ACC112 (cell line): Measurements from ENCODE around the gene SLC16A7.

ENCODE experiments used
- H2AFZ ChIP-seq: fragments of 200-600 bp; sonication (generic); one replicate; pipeline ENCODE4 v1.6.0; 2017; ENCODE audit warnings: antibody characterized with exemption, low read length; ENCODE audit not compliant: unreplicated experiment
- H3K27ac ChIP-seq: fragments of 200-600 bp; sonication (generic); 2 replicates; pipeline ENCODE4 v1.5.1; 2014; ENCODE audit warnings: low read depth, mild to moderate bottlenecking, antibody characterized with exemption, low read length, moderate library complexity
- H3K27me3 ChIP-seq: fragments of 200-600 bp; sonication (generic); 2 replicates; pipeline ENCODE4 v1.6.1; 2014; ENCODE audit warnings: mild to moderate bottlenecking, antibody characterized with exemption, low read length, moderate library complexity, mixed read lengths; ENCODE audit not compliant: insufficient read depth
- H3K36me3 ChIP-seq: fragments of 200-600 bp; sonication (generic); 2 replicates; pipeline ENCODE4 v1.6.1; 2016; ENCODE audit warnings: mild to moderate bottlenecking, antibody characterized with exemption, low read length, moderate library complexity, mixed read lengths; ENCODE audit not compliant: insufficient read depth
- H3K4me1 ChIP-seq: fragments of 200-600 bp; sonication (generic); one replicate; pipeline ENCODE4 v1.6.1; 2016; ENCODE audit warnings: low read length, mixed read lengths; ENCODE audit not compliant: insufficient read depth, unreplicated experiment, control insufficient read depth
- H3K4me3 ChIP-seq: fragments of 200-600 bp; sonication (generic); 2 replicates; pipeline ENCODE4 v1.5.1; 2014; ENCODE audit warnings: mild to moderate bottlenecking, low read depth, low read length
- H3K79me2 ChIP-seq: fragments of 200-600 bp; sonication (generic); one replicate; pipeline ENCODE4 v1.6.0; 2016; ENCODE audit warnings: low read length; ENCODE audit not compliant: control insufficient read depth, unreplicated experiment, insufficient read depth

The SLC16A7 gene

GRCh38 chr12:59665701-59666100 lies 69.9 kb downstream of the SLC16A7 start:
- Histone ChIP-seq H3K27ac (no peak overlapping the region), H3K36me3 (no peaks in the 10 kb centered on the region), H2AFZ (no peak overlapping the region), H3K27me3 (no peaks in the 10 kb centered on the region), H3K4me3 (no peak overlapping the region), H3K79me2 (no peaks in the 10 kb centered on the region), H3K4me1 (no peaks in the 10 kb centered on the region)

- no peaks in the 10 kb centered on the region for H3K79me2 ChIP-seq
- no peaks in the 10 kb centered on the region for H3K27me3 ChIP-seq
- H2AFZ ChIP-seq: no peak overlapping the region
- no peak overlapping the region for H3K27ac ChIP-seq
- H3K36me3 ChIP-seq: no peaks in the 10 kb centered on the region
- no peak overlapping the region for H3K4me3 ChIP-seq
- H3K4me1 ChIP-seq: no peaks in the 10 kb centered on the region
Observed at GRCh38 chr12:59668674-59669073, 72.8 kb downstream of the SLC16A7 start.

DNA sequence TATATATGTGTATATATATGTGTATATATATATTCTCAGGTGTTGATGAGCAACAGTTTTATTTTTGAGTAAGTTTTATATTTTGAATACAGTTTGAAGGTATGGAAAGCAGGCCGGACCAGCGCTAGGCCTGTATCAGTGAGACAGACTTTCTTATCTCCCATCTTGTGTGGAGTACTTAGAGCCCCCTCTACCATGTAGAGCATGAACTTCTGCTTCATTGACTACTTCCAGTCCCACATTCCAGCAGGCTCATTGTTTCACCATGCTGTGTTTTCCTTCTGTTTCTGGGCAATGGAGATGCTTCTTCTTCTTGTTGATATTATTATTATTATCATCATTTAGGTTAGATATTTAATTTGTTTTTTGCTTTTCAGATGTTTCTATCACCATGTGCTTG lies 76.4 kb downstream of the SLC16A7 start:
- Histone ChIP-seq H3K36me3 (no peaks in the 10 kb centered on the region; the same call in 1 of the 2 replicates), H3K4me3 (no peak overlapping the region), H3K79me2 (no peaks in the 10 kb centered on the region), H2AFZ (no peak overlapping the region), H3K4me1 (no peaks in the 10 kb centered on the region), H3K27me3 (no peaks in the 10 kb centered on the region), H3K27ac (no peak overlapping the region)

DNA sequence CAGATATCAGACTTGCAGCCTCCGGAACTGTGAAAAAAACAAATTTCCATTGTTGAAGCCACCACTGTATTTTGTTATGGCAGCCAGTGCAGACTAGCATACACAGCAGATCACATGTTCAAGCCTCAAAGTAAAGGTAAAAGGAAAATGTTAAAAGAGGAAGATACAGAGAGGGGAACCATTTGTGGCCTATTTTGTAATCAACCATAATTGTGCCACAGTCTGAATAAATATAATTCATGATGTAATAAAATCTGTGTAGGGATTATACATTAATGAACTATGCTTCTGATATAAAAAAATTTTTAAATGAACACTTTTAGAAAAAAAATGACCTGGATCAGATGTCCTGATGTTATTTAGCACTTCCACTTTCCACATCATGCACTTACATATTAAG lies 79.6 kb downstream of the SLC16A7 start:
- Histone ChIP-seq H3K27me3 (no peaks in the 10 kb centered on the region), H2AFZ (no peak overlapping the region), H3K4me3 (no peak overlapping the region), H3K79me2 (no peaks in the 10 kb centered on the region), H3K4me1 (no peaks in the 10 kb centered on the region), H3K27ac (no peak overlapping the region), H3K36me3 (peaks cover 3% of the 10 kb centered on the region)

DNA sequence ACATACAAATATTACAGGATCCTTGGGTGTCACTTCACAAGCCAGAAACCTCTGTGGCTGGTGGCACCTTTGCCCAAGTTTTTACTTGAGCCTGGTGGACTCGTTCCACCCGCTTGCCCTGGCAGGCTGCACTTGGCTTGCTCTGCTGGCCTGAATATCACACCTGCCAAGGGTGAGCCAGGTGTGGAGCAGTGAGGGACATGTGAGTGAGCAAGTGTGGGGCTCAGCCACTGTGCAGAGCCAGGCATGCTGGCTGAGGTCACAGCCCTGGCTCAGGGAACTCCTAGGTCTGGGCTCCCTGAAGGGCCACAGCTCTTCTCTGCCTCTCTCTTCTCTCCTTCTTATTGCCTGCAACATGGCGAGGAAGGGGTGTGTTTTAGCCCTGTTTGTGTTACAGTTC lies 82.0 kb downstream of the SLC16A7 start:
- no peaks in the 10 kb centered on the region for H3K27me3 ChIP-seq
- H3K79me2 ChIP-seq: no peaks in the 10 kb centered on the region
- no peak overlapping the region for H3K27ac ChIP-seq
- H2AFZ ChIP-seq: no peak overlapping the region
- H3K36me3 ChIP-seq: peaks cover 3% of the 10 kb centered on the region
- no peaks in the 10 kb centered on the region for H3K4me1 ChIP-seq
- no peak overlapping the region for H3K4me3 ChIP-seq

GRCh38 chr12:59678759-59679411 lies 83.1 kb downstream of the SLC16A7 start:
- H3K36me3 ChIP-seq: peaks cover 3% of the 10 kb centered on the region
- H3K4me1 ChIP-seq: no peaks in the 10 kb centered on the region
- H3K4me3 ChIP-seq: no peak overlapping the region
- no peaks in the 10 kb centered on the region for H3K27me3 ChIP-seq
- no peak overlapping the region for H2AFZ ChIP-seq
- no peaks in the 10 kb centered on the region for H3K79me2 ChIP-seq
- no peak overlapping the region for H3K27ac ChIP-seq

DNA sequence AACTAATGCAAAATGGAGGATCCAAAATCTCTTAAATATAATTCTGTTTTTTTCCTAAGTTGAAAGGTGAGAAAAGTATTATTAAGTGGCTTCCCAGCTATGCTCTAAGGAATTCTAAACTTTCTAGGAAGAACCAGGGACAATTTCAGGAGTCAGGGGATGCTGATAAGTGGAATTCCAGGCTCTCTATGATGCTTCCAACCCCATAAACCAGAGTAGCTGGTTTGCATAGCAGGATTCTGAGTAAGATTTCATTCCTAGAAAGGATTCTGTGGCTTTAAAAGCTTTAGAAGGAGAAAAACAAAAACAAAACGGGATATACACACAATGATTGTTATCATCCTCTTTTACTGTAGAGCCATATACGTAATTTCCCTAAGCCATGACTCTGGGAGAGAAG lies 93.9 kb downstream of the SLC16A7 start:
- Histone ChIP-seq H3K4me1 (no peaks in the 10 kb centered on the region), H3K27ac (no peak overlapping the region), H3K27me3 (no peaks in the 10 kb centered on the region), H2AFZ (no peak overlapping the region), H3K4me3 (no peak overlapping the region), H3K79me2 (no peaks in the 10 kb centered on the region), H3K36me3 (no peaks in the 10 kb centered on the region)

DNA sequence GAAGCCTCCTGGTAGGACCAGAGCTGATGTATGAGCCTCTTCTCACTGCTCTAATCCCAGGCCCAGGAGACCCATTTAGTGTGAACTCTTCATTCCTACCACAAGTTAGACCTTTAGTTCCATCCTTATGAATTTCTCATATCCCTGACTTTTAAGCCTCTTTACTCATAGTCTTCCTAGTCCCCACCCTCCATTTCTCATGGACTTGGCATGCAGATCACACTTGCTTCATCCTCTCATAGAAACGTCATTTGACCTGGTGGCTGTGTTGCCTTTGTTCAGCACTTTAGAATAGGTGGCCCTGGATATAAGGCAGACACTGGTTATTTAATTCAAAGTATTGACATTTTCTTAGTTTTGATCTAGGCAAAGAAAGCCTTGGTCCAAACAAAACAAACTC lies 99.5 kb downstream of the SLC16A7 start:
- Histone ChIP-seq H3K79me2 (no peaks in the 10 kb centered on the region), H3K4me1 (peaks cover 27% of the 10 kb centered on the region), H3K27ac (peak overlapping the region; percentile 39), H3K27me3 (no peaks in the 10 kb centered on the region), H3K4me3 (no peak overlapping the region), H3K36me3 (no peaks in the 10 kb centered on the region), H2AFZ (no peak overlapping the region)

GRCh38 chr12:59698600-59698999 lies 102.8 kb downstream of the SLC16A7 start:
- H3K36me3 ChIP-seq: no peaks in the 10 kb centered on the region
- peaks cover 27% of the 10 kb centered on the region for H3K4me1 ChIP-seq
- no peak overlapping the region for H3K4me3 ChIP-seq
- no peaks in the 10 kb centered on the region for H3K27me3 ChIP-seq
- no peaks in the 10 kb centered on the region for H3K79me2 ChIP-seq
- peak overlapping the region; percentile 64 for H2AFZ ChIP-seq
- H3K27ac ChIP-seq: peak overlapping the region; percentile 93

DNA sequence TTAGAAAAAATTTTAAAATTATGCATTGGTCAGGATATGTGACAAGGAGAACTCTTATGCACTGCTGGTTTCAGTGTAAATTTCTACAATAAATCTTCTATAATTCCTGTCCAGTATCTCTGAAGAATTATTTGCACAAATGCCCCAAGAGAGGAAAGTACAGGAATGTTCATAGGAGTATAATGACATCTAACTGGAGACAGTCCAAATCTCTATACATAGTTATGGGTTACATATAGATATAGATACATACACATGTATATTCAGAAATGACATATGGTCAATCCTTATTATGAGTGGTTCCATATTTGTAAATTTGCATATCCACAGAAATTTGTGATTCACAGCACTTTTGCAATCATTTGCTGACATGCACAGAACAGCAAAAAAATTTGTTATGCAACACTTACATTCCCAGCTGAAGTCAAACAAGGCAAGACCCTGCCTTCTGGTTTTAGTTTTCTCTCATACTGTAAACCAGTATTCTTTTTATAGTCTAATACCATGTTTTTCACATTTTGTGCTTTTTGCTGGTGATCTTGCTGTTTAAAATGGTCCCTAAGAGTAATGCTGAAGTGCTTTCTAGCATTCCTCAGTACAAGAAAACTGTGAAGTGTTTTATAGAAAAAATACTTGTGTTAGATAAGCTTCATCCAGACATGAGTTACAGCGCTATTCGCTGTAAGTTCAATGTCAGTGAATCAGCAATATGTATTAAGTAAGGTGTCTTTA lies 103.8 kb downstream of the SLC16A7 start:
- peak overlapping the region; percentile 93 for H3K27ac ChIP-seq
- H3K79me2 ChIP-seq: no peaks in the 10 kb centered on the region
- peak overlapping the region; percentile 81 for H2AFZ ChIP-seq
- H3K27me3 ChIP-seq: no peaks in the 10 kb centered on the region
- peak overlapping the region; percentile 72 for H3K4me3 ChIP-seq
- H3K36me3 ChIP-seq: no peaks in the 10 kb centered on the region
- peaks cover 27% of the 10 kb centered on the region for H3K4me1 ChIP-seq

DNA sequence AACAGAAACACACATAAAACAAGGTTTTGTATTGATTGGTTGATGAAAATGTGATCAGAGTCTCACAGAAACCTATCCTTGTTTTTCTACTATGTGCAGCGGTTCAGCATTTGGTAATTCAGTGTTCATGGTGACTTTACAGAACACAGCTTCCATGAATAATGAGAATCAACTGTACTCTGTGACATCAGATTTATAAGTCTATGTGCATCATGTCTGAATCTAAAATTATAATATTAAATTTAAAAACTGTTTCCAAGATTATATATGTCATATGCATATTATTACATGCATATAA lies 104.3 kb downstream of the SLC16A7 start:
- Histone ChIP-seq H3K27ac (peak overlapping the region; percentile 93), H3K79me2 (no peaks in the 10 kb centered on the region), H3K4me3 (peak overlapping the region; percentile 72), H3K36me3 (peaks cover 4% of the 10 kb centered on the region; the same call in 1 of the 2 replicates), H3K4me1 (peaks cover 25% of the 10 kb centered on the region), H2AFZ (peak overlapping the region; percentile 81), H3K27me3 (no peaks in the 10 kb centered on the region)
